GM21723 (cell line): ENCODE data around the gene PANX1.
"Not testable (repeated sequence)": the region's sequence is repeated elsewhere in the genome, so short reads cannot be mapped to it uniquely, and the experiment has no call there.

Experiments used
- ATAC-seq: cut with Tn5 transposase; IDR thresholded peaks from one replicate; pipeline ENCODE4 v1.9.1; 2021; ENCODE audit warnings: mild to moderate bottlenecking, moderate library complexity; ENCODE audit not compliant: unreplicated experiment

The PANX1 gene

GRCh38 chr11:94149431-94150017, 20.9 kb downstream of the PANX1 start:
- ATAC-seq: no peak

- no peak for ATAC-seq
These were observed 21.4 kb downstream of the PANX1 start for GRCh38 chr11:94150056-94150455.

GRCh38 chr11:94150704-94151685, 22.4 kb downstream of the PANX1 start:
- ATAC-seq: no peak

- ATAC-seq: no peak
These were observed 23.4 kb downstream of the PANX1 start for GRCh38 chr11:94151903-94152677.

GRCh38 chr11:94152678-94153065, 24.0 kb downstream of the PANX1 start:
- ATAC-seq: no peak

- ATAC-seq: no peak
These were observed 24.7 kb downstream of the PANX1 start for GRCh38 chr11:94153320-94153719.

- ATAC-seq: no peak
These were observed 25.6 kb downstream of the PANX1 start for GRCh38 chr11:94154095-94154856.

GRCh38 chr11:94157339-94157738, 28.7 kb downstream of the PANX1 start:
- not testable (repeated sequence) for ATAC-seq

- no peak for ATAC-seq
These were observed 40.2 kb downstream of the PANX1 start for GRCh38 chr11:94168882-94169281.

GRCh38 chr11:94169516-94169915, 40.9 kb downstream of the PANX1 start:
- ATAC-seq: no peak

GRCh38 chr11:94169930-94170545, 41.4 kb downstream of the PANX1 start:
- no peak for ATAC-seq

- ATAC-seq: no peak
These were observed 42.3 kb downstream of the PANX1 start for GRCh38 chr11:94170953-94171352.

- ATAC-seq: peak; percentile 73
These were observed 43.2 kb downstream of the PANX1 start for GRCh38 chr11:94171693-94172440.

GRCh38 chr11:94175535-94175934, 46.9 kb downstream of the PANX1 start:
- no peak for ATAC-seq

GRCh38 chr11:94178331-94178730, 49.7 kb downstream of the PANX1 start:
- no peak for ATAC-seq

GRCh38 chr11:94179696-94180095, 51.1 kb downstream of the PANX1 start:
- ATAC-seq: no peak

- no peak for ATAC-seq
These were observed 52.9 kb downstream of the PANX1 start for GRCh38 chr11:94181526-94181925.

GRCh38 chr11:94181943-94182342, 53.3 kb downstream of the PANX1 start:
- ATAC-seq: no peak

- no peak for ATAC-seq
These were observed 54.7 kb downstream of the PANX1 start for GRCh38 chr11:94183251-94183885.
